Panc1 (cell line): ENCODE results near the gene NINL. TPM values are rescaled to one million over a fixed set of nuclear protein-coding genes. Genes with fewer than 3 reads are reported as not detected.

Experiments used
- ATAC-seq: fragments of 200-7000 bp; cut with Tn5 transposase; 2 replicates; pipeline ENCODE4 v1.9.1; 2020; ENCODE audit warnings: mild to moderate bottlenecking, moderate library complexity
- BruUV-seq: library from RNA; stranded (reverse); fragments of 400-500 nt; replicated peaks from 2 replicates; lab custom pipeline; 2021; lab: Mats Ljungman, UMichigan
- CTCF ChIA-PET: fragments of 300-600 bp; sonication (Branson Sonifier 250); formaldehyde crosslinking; loops from one replicate; lab custom pipeline; 2022; ENCODE audit warnings: antibody characterized with exemption; lab: Charles Lee
- POLR2A ChIA-PET: fragments of 300-600 bp; sonication (Branson Sonifier 250); formaldehyde crosslinking; loops from one replicate; lab custom pipeline; 2022; ENCODE audit warnings: antibody characterized with exemption; lab: Charles Lee
- DNase-seq: peaks from one replicate; pipeline ENCODE4 v3.0.0-alpha.2; 2010; ENCODE audit warnings: low read depth, low spot score
- H3K27ac ChIP-seq: 2 replicates; pipeline ENCODE4 v1.5.1; 2011; ENCODE audit warnings: mild to moderate bottlenecking, low read length, inconsistent platforms
- H3K27me3 ChIP-seq: fragments of 200-500 bp; sonication (Bioruptor generic); 2 replicates; pipeline ENCODE4 v1.6.0; 2014; ENCODE audit warnings: low read length, inconsistent platforms; ENCODE audit not compliant: control insufficient read depth, insufficient read depth
- H3K36me3 ChIP-seq: fragments of 200-500 bp; sonication (Bioruptor generic); 2 replicates; pipeline ENCODE4 v1.5.1; 2014; ENCODE audit warnings: inconsistent platforms, mild to moderate bottlenecking, low read length, moderate library complexity; ENCODE audit not compliant: control insufficient read depth, insufficient read depth
- H3K4me1 ChIP-seq: 2 replicates; pipeline ENCODE4 v1.5.1; 2011; ENCODE audit warnings: inconsistent platforms, mild to moderate bottlenecking, low read length, moderate library complexity; ENCODE audit not compliant: control insufficient read depth, insufficient read depth
- H3K4me3 ChIP-seq, 2 experiments: 2 replicates each; pipeline ENCODE4 v1.5.1; 2011 to 2012; ENCODE audit warnings: low read depth in 2 of 2, low read length in 2 of 2, mild to moderate bottlenecking in 2 of 2, inconsistent platforms in 1 of 2, moderate library complexity in 1 of 2
- H3K9me3 ChIP-seq: fragments of 200-500 bp; sonication (Bioruptor generic); 2 replicates; pipeline ENCODE4 v1.5.1; 2014; ENCODE audit warnings: low read depth, mild to moderate bottlenecking, inconsistent platforms, low read length, moderate library complexity; ENCODE audit not compliant: control insufficient read depth, insufficient read depth
- CTCF ChIP-seq: fragments of 450-650 bp; IDR thresholded peaks from 2 replicates; pipeline ENCODE4 v1.5.1; 2017; ENCODE audit warnings: mild to moderate bottlenecking
- POLR2AphosphoS5 ChIP-seq: IDR thresholded peaks from 2 replicates; pipeline ENCODE4 v1.6.1; 2012; ENCODE audit warnings: mild to moderate bottlenecking, low read depth, low read length, moderate library complexity
- SIN3A ChIP-seq: IDR thresholded peaks from 2 replicates; pipeline ENCODE4 v1.6.1; 2012; ENCODE audit warnings: low read depth, mild to moderate bottlenecking, low read length, moderate library complexity, borderline replicate concordance; ENCODE audit not compliant: insufficient read depth
- TCF7L2 ChIP-seq: IDR thresholded peaks from 2 replicates; pipeline ENCODE4 v1.6.1; 2011; ENCODE audit warnings: mild to moderate bottlenecking, low read depth, low read length, inconsistent platforms
- in situ Hi-C: cut with HindIII; loops from 2 replicates; pipeline ENCODE4 v1.10.0; 2016; ENCODE audit warnings: low sequenced_read_pairs, low pct_unique_long_range_greater_than_20kb
- intact Hi-C: fragments of 100-400 bp; cut with micrococcal nuclease; formaldehyde crosslinking; loops from one replicate; pipeline ENCODE4 v1.10.0; 2022; ENCODE audit not compliant: unreplicated experiment
- total RNA-seq: library from RNA; stranded (reverse); gene quantifications from one replicate; pipeline ENCODE4 v1.2.1, GENCODE V29; 2021; ENCODE audit not compliant: unreplicated experiment
- TF ChIP-seq, protein P1 (sequence below), 2 experiments: IDR thresholded peaks; 2 replicates each; pipeline ENCODE4 v1.6.1; 2011 to 2012; ENCODE audit warnings: low read depth in 2 of 2, control low read depth in 1 of 2, low read length in 1 of 2, mild to moderate bottlenecking in 1 of 2, moderate library complexity in 1 of 2; ENCODE audit not compliant: insufficient read depth in 1 of 2

Gene NINL
- total RNA-seq, 1 experiment from 2014 or later: 25.0 TPM

- in situ Hi-C loops (no loop called here), intact Hi-C loops (no loop called here)
- Histone ChIP-seq H3K27me3 (no peaks in the 10 kb centered on the region), H3K4me3 (no peak overlapping the region), H3K36me3 (peaks cover 4% of the 10 kb centered on the region; the same call in 1 of the 2 replicates), H3K27ac (no peak overlapping the region), H3K9me3 (no peaks in the 10 kb centered on the region), H3K4me1 (no peaks in the 10 kb centered on the region)
- ChIA-PET CTCF (no interaction called here), POLR2A (no interaction called here)
- no peak for DNase-seq
- no peak for TF ChIP-seq CTCF
- TF ChIP-seq TCF7L2: no peak
- TF ChIP-seq POLR2AphosphoS5: no peak
- TF ChIP-seq SIN3A: no peak
- TF ChIP-seq, protein P1, sequence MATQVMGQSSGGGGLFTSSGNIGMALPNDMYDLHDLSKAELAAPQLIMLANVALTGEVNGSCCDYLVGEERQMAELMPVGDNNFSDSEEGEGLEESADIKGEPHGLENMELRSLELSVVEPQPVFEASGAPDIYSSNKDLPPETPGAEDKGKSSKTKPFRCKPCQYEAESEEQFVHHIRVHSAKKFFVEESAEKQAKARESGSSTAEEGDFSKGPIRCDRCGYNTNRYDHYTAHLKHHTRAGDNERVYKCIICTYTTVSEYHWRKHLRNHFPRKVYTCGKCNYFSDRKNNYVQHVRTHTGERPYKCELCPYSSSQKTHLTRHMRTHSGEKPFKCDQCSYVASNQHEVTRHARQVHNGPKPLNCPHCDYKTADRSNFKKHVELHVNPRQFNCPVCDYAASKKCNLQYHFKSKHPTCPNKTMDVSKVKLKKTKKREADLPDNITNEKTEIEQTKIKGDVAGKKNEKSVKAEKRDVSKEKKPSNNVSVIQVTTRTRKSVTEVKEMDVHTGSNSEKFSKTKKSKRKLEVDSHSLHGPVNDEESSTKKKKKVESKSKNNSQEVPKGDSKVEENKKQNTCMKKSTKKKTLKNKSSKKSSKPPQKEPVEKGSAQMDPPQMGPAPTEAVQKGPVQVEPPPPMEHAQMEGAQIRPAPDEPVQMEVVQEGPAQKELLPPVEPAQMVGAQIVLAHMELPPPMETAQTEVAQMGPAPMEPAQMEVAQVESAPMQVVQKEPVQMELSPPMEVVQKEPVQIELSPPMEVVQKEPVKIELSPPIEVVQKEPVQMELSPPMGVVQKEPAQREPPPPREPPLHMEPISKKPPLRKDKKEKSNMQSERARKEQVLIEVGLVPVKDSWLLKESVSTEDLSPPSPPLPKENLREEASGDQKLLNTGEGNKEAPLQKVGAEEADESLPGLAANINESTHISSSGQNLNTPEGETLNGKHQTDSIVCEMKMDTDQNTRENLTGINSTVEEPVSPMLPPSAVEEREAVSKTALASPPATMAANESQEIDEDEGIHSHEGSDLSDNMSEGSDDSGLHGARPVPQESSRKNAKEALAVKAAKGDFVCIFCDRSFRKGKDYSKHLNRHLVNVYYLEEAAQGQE (IDR thresholded peaks at IDR 0.05; ENCODE audit: insufficient read depth in 1 of 2, low read depth in 2 of 2, low read length in 1 of 2): no peak
- BruUV-seq: no TSS peak
- no peak for ATAC-seq
Measured at GRCh38 chr20:25459111-25459830, 126.1 kb downstream of the NINL start.

DNA sequence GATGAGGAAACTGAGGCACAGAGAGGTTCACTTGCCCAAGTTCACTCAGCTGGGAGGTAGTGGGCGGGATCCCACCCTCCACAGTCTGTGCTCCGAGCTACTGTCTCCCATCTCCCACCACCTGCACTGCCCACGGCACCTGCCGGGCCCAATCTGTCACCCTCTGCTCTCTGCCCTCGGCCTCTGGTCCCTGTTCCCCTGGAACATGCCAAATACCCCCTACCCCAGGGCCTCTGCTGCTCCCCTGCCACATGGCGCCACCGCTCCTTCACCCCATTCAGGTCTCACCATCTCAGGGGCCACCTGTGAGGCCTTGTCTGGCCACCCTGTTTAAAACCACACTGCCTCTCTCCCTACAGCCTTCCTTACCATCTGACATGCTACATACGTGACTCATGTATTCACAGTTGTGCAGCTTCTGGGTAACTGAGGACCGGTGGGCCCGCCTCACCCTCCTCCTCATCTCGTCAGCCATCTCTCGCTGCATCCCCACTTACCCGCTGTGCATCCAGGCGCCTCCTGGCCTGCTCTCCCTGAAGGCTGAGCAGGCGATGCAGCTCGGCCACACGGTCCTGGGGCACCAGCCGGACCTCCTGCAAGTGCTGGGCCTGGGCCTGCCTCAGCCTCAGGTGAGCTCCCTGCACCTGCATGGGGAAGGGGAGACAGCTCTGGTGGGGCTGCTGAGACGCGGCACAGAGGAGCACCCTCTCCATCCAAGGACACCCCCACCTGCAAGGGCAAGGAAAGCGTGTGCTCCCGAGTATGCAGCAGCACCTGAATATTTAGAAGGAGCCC is 127.2 kb downstream of the NINL start:
- in situ Hi-C loops: no loop called here

More for the DNA sequence above, 127.2 kb downstream of the NINL start:
- no peak for ATAC-seq
- POLR2A ChIA-PET: no interaction called here
- Histone ChIP-seq H3K9me3 (no peaks in the 10 kb centered on the region), H3K27me3 (no peaks in the 10 kb centered on the region), H3K27ac (no peak overlapping the region), H3K4me3 (no peak overlapping the region), H3K4me1 (peaks cover 3% of the 10 kb centered on the region), H3K36me3 (0 out of 2 replicates have a peak, but pooled peaks cover 2% of the 10 kb centered on the region)
- DNase-seq: no peak
- no TSS peak for BruUV-seq
- intact Hi-C loops: no loop called here
- CTCF ChIA-PET: no interaction called here
- TF ChIP-seq, protein P1 (IDR thresholded peaks at IDR 0.05; ENCODE audit: insufficient read depth in 1 of 2, low read depth in 2 of 2, low read length in 1 of 2): no peak
- TF ChIP-seq CTCF (no peak), POLR2AphosphoS5 (no peak), SIN3A (no peak), TCF7L2 (no peak)
